ENCODE data around the gene CPNE1. TPM values are rescaled to one million over a fixed set of nuclear protein-coding genes. Genes with fewer than 3 reads are reported as not detected.
A peak's percentile ranks its signal among the peaks of the same experiment; 100 is the strongest.

The CPNE1 gene
- total RNA-seq, 1 experiment from 2014 or later, result 155 TPM

DNA sequence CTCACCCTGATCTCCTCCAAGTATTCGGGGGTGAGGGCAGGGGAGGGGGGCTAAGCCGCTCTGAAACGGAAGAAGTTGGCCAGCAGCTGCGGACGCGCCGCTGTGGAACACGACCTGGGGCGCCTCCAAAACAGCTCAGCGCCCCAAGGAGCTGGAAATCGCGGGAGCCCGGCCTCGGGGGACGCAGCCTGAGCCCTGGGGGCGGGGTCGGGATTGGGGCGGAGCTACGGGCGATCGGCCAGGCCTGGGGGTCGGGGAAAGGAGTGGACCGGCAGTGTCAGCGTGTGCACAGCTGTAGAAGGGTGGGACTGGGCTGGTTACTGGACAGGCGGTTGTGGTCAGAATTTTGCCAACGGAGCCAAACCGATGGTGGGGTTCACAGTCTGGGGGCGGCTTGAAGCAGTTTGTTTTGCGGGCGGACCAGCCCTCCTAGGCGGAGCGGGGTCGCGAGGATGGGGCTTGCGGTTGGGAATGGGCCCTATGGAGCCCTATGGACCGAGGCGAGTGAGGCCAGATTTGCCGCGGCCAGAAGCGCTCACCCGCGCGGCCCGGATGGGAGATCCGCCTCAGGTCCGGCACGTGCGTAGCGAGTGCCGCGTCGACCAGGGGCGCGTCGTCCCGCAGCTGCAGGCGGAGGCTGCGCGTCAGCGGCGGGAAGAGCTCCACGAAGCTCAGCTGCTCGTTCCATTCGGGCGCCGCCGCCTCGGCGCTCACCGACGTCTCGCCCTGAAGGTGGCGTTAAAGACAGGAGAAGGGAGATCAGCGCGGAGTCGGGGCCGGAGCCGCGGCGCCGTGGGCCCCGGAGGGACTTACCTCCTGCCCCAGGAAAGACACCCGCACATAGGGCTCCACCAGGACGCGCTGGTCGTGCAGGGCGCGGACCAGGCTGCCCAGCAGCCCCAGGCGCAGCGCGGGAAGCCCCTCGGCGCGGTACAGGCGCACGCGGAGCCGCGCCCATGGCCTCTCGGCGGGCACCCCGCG is 63.4 kb downstream of the CPNE1 start:
- Histone ChIP-seq H2AK5ac (ENCODE audit: insufficient read length, low read length) (no peak overlapping the region), H3K9ac (ENCODE audit: extremely low read depth, insufficient read length, low read length) (no peak overlapping the region), H2BK12ac (ENCODE audit: insufficient read length, low read depth, low read length) (no peak overlapping the region), H3K27me3 (ENCODE audit: insufficient read depth, low read length) (peaks cover 12% of the 10 kb centered on the region; the same call in 1 of the 2 replicates), H4K8ac (replicated peaks; ENCODE audit: insufficient read length, low read depth, low read length) (no peak overlapping the region), H4K5ac (ENCODE audit: insufficient read length, low read depth, low read length) (no peak overlapping the region), H2BK15ac (ENCODE audit: low read depth, low read length) (no peak overlapping the region), H3K4ac (ENCODE audit: low read depth, low read length) (no peak overlapping the region), H3K18ac (ENCODE audit: insufficient read length, low read depth, low read length) (peak overlapping the region; percentile 22), H3K56ac (ENCODE audit: insufficient read length, low read depth, low read length) (no peak overlapping the region), H3K79me2 (ENCODE audit: insufficient read depth, low read length) (no peaks in the 10 kb centered on the region), H3K4me1 (ENCODE audit: insufficient read depth, low read length) (no peaks in the 10 kb centered on the region), H3K4me2 (ENCODE audit: insufficient read depth, insufficient read length, low read length) (peak overlapping the region; percentile 81), H3K27ac (ENCODE audit: insufficient read length, low read depth, low read length) (no peak overlapping the region), H2BK20ac (ENCODE audit: low read depth, low read length, poor library complexity, severe bottlenecking) (no peak overlapping the region), H3K23ac (ENCODE audit: insufficient read length, low read depth, low read length) (no peak overlapping the region), H4K91ac (ENCODE audit: insufficient read length, low read depth, low read length) (no peak overlapping the region), H3K14ac (ENCODE audit: insufficient read depth, low read length) (peak overlapping the region; percentile 17; the same call in 1 of the 2 replicates), H3T11ph (ENCODE audit: low read length) (no peak overlapping the region), H4K20me1 (ENCODE audit: control insufficient read depth, insufficient read depth, insufficient read length) (no peaks in the 10 kb centered on the region), H3K23me2 (ENCODE audit: insufficient read length, low read depth, low read length, poor library complexity, severe bottlenecking) (peaks cover 16% of the 10 kb centered on the region), H2BK120ac (ENCODE audit: low read depth, low read length, poor library complexity, severe bottlenecking) (no peak overlapping the region), H3K79me1 (ENCODE audit: insufficient read depth, low read depth, low read length, poor library complexity, severe bottlenecking) (no peaks in the 10 kb centered on the region), H3K9me3 (ENCODE audit: control insufficient read depth, low read depth, low read length) (no peaks in the 10 kb centered on the region), H2BK5ac (ENCODE audit: insufficient read length, low read length) (no peak overlapping the region), H2AFZ (ENCODE audit: low read length) (no peak overlapping the region)
- peaks cover 72% of the 10 kb centered on the region for H3K27me3 Mint-ChIP-seq (ENCODE audit: low read depth)
- H3K36me3 Mint-ChIP-seq (ENCODE audit: insufficient read depth in 1 of 3, low read depth in 3 of 3), result no peaks in the 10 kb centered on the region; a peak in 1 of 7 replicates
- DNase-seq, result peak; percentile 80
- H3K4me1 Mint-ChIP-seq, result peaks cover 14 to 19% of the 10 kb centered on the region in 2 experiments
- peak overlapping the region; percentile 64 to 82 for H3K4me3 Mint-ChIP-seq
- WGBS (ENCODE audit: extremely low coverage, insufficient read length, low lambda C conversion rate), result no CpG with 5 or more reads among the region's 103 CpGs
- H3K9me3 Mint-ChIP-seq, result no peaks in the 10 kb centered on the region
- TF ChIP-seq CTCF (conservative IDR thresholded peaks at IDR 0.05), result peak; percentile 50; the same call in 2 of the 3 replicates
- H3K27ac Mint-ChIP-seq, result no peak overlapping the region

Measured in H9 (cell line).